Myocyte (in vitro differentiated cells): ENCODE measurements around the gene UBFD1. TPM values are rescaled to one million over a fixed set of nuclear protein-coding genes. Genes with fewer than 3 reads are reported as not detected.
A peak's percentile ranks its signal among the peaks of the same experiment; 100 is the strongest.
"Not testable (repeated sequence)": the region's sequence is repeated elsewhere in the genome, so short reads cannot be mapped to it uniquely, and the experiment has no call there.

ENCODE experiments used
- DNase-seq: peaks from one replicate; pipeline ENCODE4 v3.0.0-alpha.2; 2012; ENCODE audit warnings: low read depth
- total RNA-seq: library from RNA; depleted of rRNA; stranded (reverse); fragments of >200 nt; gene quantifications from 2 replicates; pipeline ENCODE4 v1.2.3, GENCODE V29; 2014

Gene UBFD1
- total RNA-seq, 1 donor from 2014 or later, result 234 TPM

DNA sequence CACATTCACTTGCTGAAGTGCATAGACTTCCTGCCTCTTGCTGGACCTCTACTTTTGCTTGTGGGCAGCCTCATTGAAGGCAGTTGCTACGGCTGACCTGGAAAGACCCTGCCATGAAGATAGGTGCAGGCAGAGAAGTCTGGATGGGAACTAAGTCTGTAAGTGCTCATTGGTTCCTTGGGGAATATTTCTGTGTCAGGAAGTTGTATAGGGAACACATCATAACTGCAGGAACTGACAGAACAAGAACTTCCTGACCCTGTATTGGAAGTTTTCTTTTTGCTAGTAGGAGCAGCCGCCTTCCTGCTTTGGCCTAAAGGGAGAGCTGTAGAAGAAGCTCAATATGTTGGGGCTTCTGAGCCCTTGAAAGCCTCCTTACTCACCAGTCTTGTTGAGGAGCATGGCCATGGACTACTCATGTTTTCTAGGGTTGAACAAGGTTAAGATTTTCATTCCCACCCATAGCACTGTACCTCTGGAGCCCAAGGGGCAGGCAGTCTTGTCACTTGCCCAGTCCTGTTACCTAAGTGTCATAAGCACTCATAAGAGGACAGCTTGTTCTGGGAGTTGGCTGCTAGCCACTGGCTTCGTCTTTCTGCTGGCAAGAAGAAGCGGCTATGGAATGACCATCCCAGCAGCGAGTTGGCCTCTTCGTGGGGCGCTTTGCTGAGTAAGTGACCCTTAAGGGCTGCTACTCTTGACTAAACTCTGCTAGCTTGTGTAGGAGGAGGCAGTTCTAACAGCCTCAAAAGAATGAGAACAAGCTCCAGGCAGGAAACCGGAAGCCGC, 7.2 kb downstream of the UBFD1 start:
- peak; percentile 29 for DNase-seq

DNA sequence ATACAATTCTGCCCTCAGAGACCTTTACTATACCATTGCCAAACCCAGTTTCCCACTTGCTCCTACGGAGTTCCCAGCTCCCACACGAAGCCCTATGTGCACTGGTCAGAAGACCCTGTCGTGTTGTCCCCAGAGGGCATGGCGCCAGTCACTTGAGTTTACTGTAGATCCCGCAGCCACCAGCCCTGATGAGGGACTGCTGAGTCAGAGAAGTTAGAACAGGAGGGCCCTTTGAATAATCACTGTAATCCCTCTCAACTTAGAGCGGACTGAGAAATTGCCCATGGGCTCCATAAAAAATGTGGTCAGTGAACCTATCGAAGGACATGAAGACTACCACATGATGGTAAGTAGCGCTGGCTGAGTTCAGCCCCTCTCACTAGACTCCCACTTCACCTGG, 9.2 kb downstream of the UBFD1 start:
- peak; percentile 34 for DNase-seq

DNA sequence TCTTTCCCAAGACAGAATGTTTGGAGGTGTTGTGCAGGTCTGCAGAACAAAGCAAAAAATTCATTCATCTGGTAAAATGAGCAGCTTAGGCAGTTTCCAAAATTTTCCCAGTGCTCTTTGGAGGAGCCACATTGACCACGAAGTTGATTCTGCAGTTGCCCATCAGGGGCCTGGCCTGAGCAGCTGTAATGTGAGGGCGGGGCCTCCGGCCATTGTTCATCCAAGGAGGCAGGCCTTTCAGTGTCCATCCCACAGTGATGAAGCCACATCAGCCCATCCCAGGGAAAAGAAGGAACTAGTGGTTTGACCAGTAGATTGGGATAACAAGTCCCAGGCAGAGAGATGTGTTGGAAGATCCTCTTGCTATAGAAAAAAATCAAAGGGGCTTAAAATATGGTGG, 10.1 kb downstream of the UBFD1 start:
- DNase-seq, result peak; percentile 88

- DNase-seq, result no peak
Observed at GRCh38 chr16:23570992-23571632, 13.6 kb downstream of the UBFD1 start.

- no peak for DNase-seq
Observed at GRCh38 chr16:23571895-23572294, 14.4 kb downstream of the UBFD1 start.

DNA sequence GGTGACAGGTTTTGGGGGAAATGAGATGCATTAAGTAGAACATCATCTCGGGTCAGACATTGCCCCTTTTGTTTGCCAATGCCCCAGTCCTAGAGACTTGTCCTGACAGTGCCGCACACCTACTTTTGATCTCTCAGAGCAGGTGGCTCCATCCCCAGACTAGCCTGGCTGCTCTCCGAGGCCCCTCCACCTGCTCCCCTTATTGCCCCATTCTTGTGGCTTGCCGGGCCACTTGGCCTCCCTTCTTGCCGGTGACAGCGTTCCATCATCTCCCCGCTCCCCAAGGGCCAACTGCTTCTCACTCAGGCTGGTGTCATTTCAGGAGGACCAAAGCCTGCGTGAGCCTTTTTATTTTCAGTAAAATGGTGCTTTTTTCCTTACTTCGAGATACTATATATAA, 14.9 kb downstream of the UBFD1 start:
- DNase-seq, result peak; percentile 80

DNA sequence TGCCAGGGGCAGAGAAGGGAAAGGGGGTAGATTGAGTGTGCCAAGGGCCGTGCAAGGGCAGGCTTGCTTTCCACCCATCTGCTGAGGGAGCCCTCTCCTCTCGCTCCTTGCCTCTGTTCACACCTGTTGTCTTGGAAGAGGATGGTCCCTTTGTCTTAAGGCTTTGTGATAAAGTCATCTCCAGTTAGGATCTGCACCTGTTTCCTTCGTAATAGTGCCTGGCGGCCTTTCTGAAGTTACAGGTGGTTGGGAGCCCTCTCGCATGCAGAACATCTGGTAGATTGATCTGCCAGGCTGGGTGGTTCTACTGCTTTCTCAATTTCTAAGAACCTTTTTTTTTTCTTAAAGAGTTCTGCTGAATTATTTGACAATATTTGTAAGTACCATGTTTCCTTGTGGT, 16.3 kb downstream of the UBFD1 start:
- DNase-seq, result peak; percentile 61

DNA sequence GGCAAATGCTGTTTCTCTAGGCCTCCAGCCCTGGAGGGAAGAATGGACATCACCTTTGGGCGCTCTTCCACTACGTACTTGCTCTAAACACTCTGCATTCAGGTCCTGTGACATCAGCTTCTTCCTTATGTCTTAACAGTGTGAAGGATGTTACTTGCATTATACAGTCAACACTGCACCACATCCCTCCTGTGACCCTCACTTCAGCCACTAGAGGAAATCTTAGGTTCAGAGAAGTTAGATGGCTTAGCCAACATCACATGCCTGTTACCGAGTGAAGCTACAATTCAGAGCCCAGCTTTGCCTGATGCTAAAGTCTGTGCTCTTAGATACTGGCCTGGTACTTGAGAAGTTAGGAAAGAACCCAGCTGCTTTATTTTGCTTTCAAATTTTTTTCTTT, 18.3 kb downstream of the UBFD1 start:
- no peak for DNase-seq

- no peak for DNase-seq
Observed at GRCh38 chr16:23577493-23577892, 20.0 kb downstream of the UBFD1 start.

DNA sequence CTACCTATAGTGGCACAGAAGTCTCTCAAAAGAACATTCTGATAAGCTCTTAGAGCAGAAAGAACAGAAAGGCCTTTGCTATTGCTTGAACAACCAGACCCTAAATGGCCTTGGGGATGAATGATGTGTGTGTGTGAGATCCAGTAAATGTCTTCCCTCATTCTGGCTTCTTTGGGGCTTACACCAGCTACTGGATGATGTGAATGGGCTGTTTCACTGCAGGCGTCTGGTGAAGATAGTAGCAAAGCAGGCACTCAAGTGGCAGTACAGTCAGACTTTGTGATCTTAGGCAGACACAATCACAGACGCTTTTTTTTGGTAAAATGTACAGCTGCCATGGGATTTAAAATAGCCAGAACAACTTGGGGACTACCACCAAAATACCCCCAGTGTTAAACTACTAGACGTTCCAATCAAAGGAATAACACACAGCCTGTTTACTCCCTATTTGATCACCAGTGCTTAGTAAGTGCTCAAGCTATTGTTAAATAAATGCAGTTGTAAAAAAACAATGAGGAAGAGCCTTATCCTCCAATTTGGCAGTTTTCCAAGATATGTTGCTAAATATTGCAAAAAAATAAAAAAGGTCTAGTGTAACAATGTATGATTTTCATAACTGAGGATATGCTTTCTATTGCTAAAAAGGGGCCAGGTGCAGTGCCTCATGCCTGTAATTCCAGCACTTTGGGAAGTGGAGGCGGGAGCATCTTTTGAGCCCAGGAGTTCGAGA, 20.7 kb downstream of the UBFD1 start:
- DNase-seq, result no peak

- no peak for DNase-seq
Observed at GRCh38 chr16:23579371-23579770, 21.8 kb downstream of the UBFD1 start.

DNA sequence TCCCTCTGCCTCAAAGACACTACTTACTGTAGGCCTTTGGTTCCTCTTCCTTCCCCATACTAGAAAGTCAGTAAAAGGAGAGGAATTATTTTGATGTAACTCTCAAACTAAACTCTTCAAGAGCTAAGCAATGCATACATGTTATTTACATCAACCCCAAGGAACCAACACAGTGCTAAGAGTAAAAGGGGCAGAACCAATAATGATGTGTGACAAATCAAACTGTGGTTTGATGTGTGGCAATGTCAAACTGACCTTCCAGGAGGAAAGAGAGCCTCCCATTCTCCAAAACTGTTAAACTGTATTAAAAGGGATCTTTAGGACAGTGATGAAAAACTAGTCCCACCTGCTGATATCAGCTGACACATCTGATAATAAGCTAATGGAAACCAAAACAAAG, 22.9 kb downstream of the UBFD1 start:
- no peak for DNase-seq

DNA sequence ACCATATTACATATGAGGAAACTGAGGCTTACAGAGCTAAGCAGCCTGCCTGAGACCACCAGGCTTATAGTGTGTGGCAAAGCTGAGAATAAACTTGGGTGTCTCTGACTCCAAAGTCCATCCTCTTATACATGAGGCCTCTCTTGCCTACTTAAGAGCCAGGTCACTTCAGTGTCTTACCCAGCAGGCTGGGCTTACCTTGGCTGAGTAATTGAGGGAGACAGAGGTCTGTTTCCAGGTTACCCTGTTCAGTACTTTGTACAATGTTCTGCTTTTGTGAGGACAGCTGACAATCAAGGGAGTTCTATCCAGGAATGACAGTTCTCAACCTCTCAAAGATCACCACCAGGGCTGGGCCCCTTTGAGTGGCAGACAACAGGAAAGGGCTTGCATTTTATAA, 24.2 kb downstream of the UBFD1 start:
- no peak for DNase-seq

- not testable (repeated sequence) for DNase-seq
Observed at GRCh38 chr16:23583271-23583670, 25.7 kb downstream of the UBFD1 start.

DNA sequence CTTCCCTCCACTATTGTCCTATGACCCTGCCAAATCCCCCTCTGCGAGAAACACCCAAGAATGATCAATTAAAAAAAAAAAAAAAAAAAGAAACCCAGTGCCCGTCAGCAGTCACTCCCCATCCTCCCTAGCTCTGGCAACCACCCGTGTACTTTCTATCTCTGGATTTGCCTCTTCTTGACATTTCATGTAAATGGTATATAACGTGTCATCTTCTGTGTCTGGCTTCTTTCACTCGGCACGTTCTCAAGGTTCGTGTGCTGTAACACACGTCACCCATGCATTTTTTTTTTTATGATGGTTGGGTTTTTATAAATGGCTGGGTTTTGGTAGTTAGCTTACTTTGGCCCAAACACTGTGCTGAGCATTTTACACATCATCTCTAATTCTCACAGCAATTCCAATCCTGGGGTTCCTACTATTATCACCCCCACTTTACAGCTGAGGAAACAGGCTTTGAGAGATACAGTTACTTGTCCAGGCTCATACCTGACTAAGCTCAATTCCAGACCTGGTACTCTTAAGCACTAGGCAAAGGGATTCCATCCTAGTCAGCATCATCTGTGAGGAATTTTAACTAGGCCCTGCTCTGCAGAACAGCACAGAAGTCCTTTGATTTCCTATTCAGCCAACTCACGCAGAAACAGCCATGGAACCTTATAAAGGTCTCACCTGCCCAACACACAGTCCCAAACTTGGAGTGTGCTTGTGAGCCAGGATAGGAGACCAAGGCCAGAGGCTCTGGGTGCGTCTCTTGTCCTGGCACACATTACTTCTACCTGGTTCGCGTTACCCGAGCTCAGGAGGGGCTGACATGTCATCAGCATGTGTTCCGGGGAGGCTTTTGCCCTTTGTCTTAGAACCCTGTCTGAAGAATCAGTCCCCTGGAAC, 26.9 kb downstream of the UBFD1 start:
- no peak for DNase-seq

GRCh38 chr16:23587726-23588125, 30.2 kb downstream of the UBFD1 start:
- DNase-seq, result peak; percentile 73

- DNase-seq, result no peak
Observed at GRCh38 chr16:23590181-23590580, 32.7 kb downstream of the UBFD1 start.

- no peak for DNase-seq
Observed at GRCh38 chr16:23594186-23594585, 36.7 kb downstream of the UBFD1 start.

- no peak for DNase-seq
Observed at GRCh38 chr16:23595246-23595950, 37.9 kb downstream of the UBFD1 start.

- DNase-seq, result peak; percentile 91
Observed at GRCh38 chr16:23595951-23596720, 38.6 kb downstream of the UBFD1 start, which contains the start of gene NDUFAB1. TSS of gene NDUFAB1 (minus strand) at chr16:23596316. CDS start at chr16:23596290, 26 bp downstream.
